OCI-LY3 (cell line): ENCODE results near the gene INTS4.

Experiments used
- CTCF ChIP-seq: fragments of 200-600, 300-600 bp; sonication (generic); IDR thresholded peaks from 2 replicates; pipeline ENCODE4 v1.5.1; 2014; ENCODE audit warnings: antibody characterized with exemption, low read length, low read depth
- EZH2phosphoT487 ChIP-seq: fragments of 200-600 bp; shearing (Covaris generic); IDR thresholded peaks from 2 replicates; pipeline ENCODE4 v1.6.1; 2018; ENCODE audit warnings: antibody characterized with exemption, mixed run types, low read depth

- TF ChIP-seq CTCF = no peak
- no peak for TF ChIP-seq EZH2phosphoT487
These were observed 26.7 kb downstream of the INTS4 start for GRCh38 chr11:77967753-77968152.
